GOT3 (cell line): ENCODE results near the gene LHX2.

ENCODE experiments used
- DNase-seq: peaks from one replicate; lab custom pipeline; 2025; ENCODE audit warnings: mixed read lengths; lab: John Stamatoyannopoulos, UW

Gene LHX2

GRCh38 chr9:124060844-124061605 is 49.5 kb downstream of the LHX2 start:
- no peak for DNase-seq

GRCh38 chr9:124062172-124062571 is 50.6 kb downstream of the LHX2 start:
- no peak for DNase-seq

- no peak for DNase-seq
Observed at GRCh38 chr9:124066783-124067577, 55.4 kb downstream of the LHX2 start.

GRCh38 chr9:124068251-124068650 is 56.7 kb downstream of the LHX2 start:
- DNase-seq: no peak

- DNase-seq: no peak
Observed at GRCh38 chr9:124074746-124075145, 63.2 kb downstream of the LHX2 start.

- no peak for DNase-seq
Observed at GRCh38 chr9:124075761-124076160, 64.2 kb downstream of the LHX2 start.

GRCh38 chr9:124077915-124078572 is 66.5 kb downstream of the LHX2 start:
- DNase-seq: no peak

GRCh38 chr9:124078641-124079040 is 67.1 kb downstream of the LHX2 start:
- DNase-seq: no peak

GRCh38 chr9:124079176-124079925 is 67.8 kb downstream of the LHX2 start:
- no peak for DNase-seq

GRCh38 chr9:124082622-124083021 is 71.1 kb downstream of the LHX2 start:
- DNase-seq: no peak
